Endometrial microvascular endothelial cells (primary cell): ENCODE data around the gene CERK. TPM values are rescaled to one million over a fixed set of nuclear protein-coding genes. Genes with fewer than 3 reads are reported as not detected.
"Not testable (repeated sequence)": the region's sequence is repeated elsewhere in the genome, so short reads cannot be mapped to it uniquely, and the experiment has no call there.

Experiments used
- in situ Hi-C: cut with HindIII; loops from 2 replicates; pipeline ENCODE4 v1.10.0; 2017; ENCODE audit warnings: low sequenced_read_pairs, low pct_unique_long_range_greater_than_20kb; ENCODE audit errors: inconsistent ontology term
- total RNA-seq: library from RNA; depleted of rRNA; stranded (reverse); fragments of >200 nt; gene quantifications from one replicate; pipeline ENCODE4 v1.2.3, GENCODE V29; 2015; ENCODE audit errors: inconsistent ontology term

Gene CERK
- total RNA-seq, 1 donor from 2014 or later, result 52.6 TPM

DNA sequence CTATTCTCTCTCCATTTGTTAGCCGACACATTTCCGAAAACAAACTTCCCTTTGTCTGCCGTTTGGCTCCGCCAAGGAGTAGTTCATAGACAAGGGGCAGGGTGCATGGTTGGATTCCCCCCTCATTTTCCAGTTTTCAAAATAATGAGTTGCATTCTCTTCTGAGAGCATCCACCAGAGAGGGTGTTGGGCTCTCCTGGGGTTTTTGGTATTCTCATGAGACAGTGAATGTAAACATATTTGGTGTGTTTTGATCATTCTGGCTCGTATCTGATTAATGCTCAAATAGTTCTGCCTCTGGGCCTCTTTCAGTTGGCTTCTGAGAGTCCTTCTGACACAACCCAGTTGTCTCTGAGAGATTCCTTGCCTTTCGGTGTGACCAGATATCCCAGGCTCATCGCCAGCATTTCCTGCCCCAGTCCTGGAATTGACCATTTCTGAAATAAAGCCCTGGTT lies 96.2 kb downstream of the CERK start:
- in situ Hi-C loops, result no loop called here

DNA sequence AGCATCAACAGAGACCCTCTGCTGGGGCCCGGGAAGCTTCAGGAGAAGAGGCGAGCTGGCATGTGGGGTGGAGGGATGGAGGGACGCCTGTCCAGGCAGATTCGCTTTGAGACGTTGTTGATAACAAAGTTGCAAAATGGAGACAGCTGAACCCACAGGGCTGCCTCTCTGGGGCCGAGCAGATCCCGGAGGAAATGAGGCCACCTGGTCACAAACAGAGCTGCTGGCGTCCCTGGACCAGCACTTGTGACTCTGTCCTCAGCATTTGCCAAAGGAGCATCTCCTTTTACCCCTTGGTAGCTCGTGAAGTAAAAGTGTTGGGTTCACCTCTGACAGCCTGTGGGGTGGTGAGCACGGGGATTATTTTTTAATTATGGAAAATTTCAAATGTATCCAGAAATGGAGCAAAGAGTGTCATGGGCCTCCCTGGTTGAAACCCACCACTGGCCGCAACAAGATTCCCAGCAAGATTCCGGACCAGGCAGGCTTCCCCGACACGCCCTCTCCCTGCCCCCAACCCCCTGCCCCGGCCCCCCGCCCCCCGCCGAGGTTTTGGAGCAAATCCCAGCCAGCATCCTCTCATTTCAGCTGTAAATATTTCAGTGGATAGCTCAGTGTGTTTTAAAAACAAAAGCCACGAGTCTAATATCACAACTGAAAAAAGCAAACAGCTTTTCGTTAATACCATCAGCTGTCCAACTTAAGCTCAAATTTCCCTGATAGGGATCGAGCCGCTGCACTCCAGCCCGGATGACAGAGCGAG lies 97.6 kb downstream of the CERK start:
- in situ Hi-C loops, result no loop called here

DNA sequence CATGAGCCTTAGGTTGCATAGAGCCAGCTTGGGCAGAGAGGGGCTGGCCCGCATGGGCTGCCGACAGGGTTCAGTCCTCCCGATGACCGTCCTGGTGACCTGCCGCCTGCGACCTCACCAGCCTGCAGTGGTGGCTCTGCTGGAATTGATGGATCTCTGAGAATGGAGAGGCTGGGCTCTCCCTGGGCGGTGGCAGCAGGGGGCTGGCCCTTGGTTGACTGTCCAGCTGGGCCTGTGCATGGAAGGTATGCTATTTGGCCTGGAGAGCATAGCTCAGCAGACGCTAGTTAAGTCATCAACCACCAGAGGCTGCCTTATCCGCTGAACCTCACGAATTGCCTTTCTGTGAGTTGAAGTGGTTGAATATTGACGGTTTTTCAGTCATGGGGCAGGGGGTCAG lies 98.2 kb downstream of the CERK start:
- in situ Hi-C loops, result no loop called here

DNA sequence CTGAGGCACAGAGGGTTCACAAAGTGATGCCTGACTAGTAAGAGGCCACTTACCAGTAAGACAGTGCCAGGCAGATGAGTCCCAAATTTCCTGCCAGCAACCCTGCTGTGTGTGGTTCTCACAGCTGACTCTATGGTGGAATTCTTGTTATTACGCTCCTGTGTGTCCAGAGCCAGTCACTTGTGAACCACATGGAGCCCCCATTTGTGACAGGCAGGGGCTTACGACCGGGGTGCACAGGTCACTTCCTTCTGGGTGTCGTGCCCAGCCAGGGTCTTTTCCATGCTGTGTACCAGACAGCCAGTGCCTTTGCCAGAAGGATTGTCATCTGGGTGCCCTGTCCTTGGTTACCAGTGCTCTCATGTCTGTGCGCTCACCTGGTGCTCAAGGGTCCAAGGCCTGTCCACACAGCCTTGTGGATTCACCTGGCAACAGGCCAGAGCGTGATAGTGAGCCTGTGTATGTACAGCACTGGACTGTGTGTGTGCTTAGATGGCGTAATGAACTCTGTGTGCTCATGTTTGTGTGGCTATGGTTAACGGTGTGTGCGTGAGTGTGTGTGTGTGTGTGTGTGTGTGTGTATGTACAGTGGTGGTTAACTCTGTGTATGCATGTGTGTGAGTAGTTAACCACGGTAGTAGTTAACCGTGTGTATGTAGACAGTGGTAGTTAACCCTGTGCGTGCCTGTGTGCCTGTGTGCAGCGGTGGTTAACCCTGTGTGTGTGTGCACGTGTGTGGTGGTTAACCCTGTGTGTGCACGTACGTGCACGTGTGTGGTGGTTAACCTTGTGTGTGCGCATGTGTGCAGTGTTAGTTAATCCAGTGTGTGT lies 99.2 kb downstream of the CERK start:
- in situ Hi-C loops, result no loop called here

DNA sequence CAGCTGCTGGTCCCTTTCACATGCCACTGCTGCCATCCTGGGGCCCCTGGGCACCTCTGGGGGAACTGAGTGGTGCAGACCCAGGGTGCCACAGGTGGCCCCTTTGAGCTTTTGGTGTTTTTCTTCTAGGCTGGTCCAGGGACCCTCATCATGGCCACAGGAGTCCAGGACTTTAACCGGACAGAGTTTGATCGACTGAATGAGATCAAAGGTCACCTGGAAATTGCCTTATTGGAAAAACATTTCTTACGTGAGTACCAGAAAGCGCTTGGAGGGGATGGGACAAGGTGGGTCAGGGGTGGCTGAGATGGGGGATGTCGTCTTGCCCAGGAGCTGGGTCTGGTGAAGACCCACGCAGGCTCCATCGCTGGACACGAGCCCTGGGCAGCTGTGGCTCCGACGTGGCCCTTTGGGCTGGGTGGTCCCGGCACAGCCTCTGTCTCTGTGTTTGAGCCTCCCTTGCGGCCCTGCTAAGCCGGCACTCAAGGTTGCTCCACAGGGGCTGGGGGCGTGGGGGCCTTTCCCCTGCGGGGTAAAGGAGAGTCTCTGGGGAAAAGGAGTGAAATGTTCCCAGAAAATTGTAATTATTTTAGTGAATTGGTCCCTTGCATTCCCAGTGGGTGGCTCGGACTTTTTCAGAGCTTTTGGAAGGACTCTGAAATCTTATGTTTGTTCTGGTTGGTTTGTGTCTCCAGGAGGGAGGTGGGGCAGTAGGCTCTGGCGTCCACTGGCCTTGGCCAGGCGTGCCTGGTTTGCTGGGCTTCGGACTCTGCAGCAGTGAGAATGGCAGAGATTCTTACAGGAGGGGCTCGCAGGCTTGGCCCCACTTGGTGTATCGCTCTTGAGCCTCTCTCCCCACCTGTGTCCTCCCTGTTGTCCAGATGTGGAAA lies 100.1 kb downstream of the CERK start:
- in situ Hi-C loops, result no loop called here

DNA sequence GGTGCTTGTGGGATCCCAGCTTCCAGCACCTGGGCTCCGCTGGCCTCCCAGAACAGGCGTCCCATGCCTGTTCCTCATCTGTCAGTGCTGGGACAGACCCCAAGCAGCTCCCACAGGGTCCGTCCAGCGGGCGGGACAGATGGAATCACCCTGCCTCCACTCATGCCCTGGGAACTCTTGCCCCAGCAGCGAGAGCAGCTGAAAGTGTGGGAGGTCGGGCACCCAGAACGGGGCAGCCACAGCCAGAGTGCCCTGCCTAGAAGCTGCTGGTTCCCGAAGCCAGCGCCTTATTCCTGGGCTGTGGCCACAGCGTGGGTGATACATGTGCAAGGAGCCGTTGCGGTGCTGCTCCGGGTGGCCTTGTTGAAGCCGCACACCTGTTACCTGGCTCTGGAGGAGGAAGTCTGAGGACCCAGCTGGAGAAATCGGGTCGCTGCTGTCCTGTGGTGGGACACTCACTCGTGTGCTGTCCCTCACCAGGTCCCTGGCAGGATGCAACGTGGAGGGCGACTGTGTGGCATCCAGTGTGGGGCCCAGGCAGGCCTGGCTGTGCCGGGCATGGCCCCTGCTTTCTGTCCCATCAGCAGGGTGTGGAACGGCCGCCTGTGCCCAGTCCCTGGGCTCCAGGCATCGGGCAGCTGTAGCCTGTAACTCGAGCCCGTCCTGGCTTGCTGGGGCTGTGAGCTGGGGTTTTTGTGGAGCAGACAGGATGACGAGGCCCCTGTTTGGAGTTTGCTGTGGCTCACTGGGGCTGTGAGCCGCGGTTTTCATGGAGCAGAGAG lies 101.6 kb downstream of the CERK start:
- in situ Hi-C loops, result no loop called here

DNA sequence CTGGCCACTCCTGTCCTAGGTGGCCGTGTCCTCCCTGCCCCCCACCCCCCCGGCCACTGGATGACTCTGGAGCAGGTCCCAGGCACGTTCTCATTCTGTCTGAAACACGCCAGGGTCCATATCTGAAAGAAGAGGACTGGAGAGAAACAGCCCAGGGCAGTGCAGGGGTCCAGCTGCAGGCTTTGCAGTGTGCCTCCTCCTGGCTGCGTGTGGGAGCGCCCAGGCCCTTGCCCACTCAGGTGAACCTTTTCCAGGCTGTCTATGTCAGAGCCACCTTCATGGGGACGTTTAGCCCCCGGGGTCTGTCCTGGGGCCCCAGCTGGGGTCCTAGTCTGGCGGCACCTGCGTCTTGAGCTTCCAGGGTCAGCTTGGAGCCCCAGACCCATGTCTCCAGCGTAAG lies 102.3 kb downstream of the CERK start:
- in situ Hi-C loops, result no loop called here

DNA sequence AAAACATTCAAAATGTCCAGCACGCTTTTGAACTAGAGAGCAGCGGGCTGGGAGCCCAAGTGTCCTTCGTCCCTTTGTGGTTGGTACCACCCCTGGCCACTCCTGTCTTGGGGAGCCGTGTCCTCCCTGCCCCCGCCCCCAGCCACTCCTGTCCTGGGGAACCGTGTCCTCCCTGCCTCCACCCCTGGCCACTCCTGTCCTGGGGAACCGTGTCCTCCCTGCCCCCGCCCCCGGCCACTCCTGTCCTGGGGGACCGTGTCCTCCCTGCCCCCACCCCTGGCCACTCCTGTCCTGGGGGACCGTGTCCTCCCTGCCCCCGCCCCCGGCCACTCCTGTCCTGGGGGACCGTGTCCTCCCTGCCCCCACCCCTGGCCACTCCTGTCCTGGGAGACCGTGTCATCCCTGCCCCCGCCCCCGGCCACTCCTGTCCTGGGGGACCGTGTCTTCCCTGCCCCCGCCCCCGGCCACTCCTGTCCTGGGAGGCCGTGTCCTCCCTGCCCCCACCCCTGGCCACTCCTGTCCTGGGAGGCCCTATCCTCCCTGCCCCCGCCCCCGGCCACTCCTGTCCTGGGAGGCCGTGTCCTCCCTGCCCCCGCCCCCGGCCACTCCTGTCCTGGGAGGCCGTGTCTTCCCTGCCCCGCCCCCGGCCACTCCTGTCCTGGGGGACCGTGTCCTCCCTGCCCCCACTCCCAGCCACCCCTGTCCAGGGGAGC lies 102.9 kb downstream of the CERK start:
- in situ Hi-C loops, result not testable (repeated sequence)

Other genes starting within 250 kb of the CERK start
- gene CELSR1, start 200.6 kb downstream of the CERK start, total RNA-seq, result 0.19 TPM
- gene GRAMD4, start 117.9 kb downstream of the CERK start, total RNA-seq, result 10.7 TPM
- 20.0 TPM for gene TBC1D22A, start 24.4 kb upstream of the CERK start, total RNA-seq